ENCODE measurements around the gene DOCK8.

The DOCK8 gene

GRCh38 chr9:426264-426663 is 211.6 kb downstream of the DOCK8 start:
- Mint-ChIP-seq H3K4me1 (no peaks in the 10 kb centered on the region), H3K4me3 (no peak overlapping the region), H3K9me3 (no peaks in the 10 kb centered on the region), H3K27ac (no peak overlapping the region), H3K36me3 (ENCODE audit: low read depth) (no peaks in the 10 kb centered on the region), H3K27me3 (ENCODE audit: low read depth, poor library complexity) (peaks cover 3% of the 10 kb centered on the region)
- DNase-seq, result no peak
- TF ChIP-seq, protein P1, sequence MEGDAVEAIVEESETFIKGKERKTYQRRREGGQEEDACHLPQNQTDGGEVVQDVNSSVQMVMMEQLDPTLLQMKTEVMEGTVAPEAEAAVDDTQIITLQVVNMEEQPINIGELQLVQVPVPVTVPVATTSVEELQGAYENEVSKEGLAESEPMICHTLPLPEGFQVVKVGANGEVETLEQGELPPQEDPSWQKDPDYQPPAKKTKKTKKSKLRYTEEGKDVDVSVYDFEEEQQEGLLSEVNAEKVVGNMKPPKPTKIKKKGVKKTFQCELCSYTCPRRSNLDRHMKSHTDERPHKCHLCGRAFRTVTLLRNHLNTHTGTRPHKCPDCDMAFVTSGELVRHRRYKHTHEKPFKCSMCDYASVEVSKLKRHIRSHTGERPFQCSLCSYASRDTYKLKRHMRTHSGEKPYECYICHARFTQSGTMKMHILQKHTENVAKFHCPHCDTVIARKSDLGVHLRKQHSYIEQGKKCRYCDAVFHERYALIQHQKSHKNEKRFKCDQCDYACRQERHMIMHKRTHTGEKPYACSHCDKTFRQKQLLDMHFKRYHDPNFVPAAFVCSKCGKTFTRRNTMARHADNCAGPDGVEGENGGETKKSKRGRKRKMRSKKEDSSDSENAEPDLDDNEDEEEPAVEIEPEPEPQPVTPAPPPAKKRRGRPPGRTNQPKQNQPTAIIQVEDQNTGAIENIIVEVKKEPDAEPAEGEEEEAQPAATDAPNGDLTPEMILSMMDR (IDR thresholded peaks at IDR 0.05), result no peak

DNA sequence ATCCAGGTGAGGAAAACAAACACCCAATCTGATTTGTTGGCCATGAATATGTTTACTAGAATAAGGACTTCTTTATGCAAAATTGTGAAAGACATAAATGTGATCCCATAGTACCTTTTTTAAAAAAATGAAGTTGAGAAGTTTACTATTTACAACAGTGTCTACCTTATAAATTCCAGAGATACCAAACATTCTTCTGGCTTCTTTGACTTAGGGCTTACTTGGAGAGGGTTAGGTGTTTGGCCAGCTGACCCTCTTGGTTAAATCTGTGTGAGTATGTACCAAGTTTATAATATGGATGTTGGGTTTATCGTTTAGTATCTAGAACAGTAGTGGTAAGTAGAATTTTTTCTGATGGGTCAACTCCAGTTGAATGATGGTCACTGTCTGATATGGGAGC is 212.3 kb downstream of the DOCK8 start:
- TF ChIP-seq, protein P1 (IDR thresholded peaks at IDR 0.05), result no peak
- no peaks in the 10 kb centered on the region for H3K9me3 Mint-ChIP-seq
- no peak for DNase-seq
- H3K4me3 Mint-ChIP-seq, result no peak overlapping the region
- no peak overlapping the region for H3K27ac Mint-ChIP-seq
- H3K36me3 Mint-ChIP-seq (ENCODE audit: low read depth), result no peaks in the 10 kb centered on the region
- peaks cover 3% of the 10 kb centered on the region for H3K27me3 Mint-ChIP-seq (ENCODE audit: low read depth, poor library complexity)
- no peaks in the 10 kb centered on the region for H3K4me1 Mint-ChIP-seq

- no peak for DNase-seq
- H3K27me3 Mint-ChIP-seq (ENCODE audit: low read depth, poor library complexity), result peaks cover 3% of the 10 kb centered on the region
- H3K4me1 Mint-ChIP-seq, result peaks cover 6% of the 10 kb centered on the region
- no peaks in the 10 kb centered on the region for H3K9me3 Mint-ChIP-seq
- no peak overlapping the region for H3K27ac Mint-ChIP-seq
- H3K36me3 Mint-ChIP-seq (ENCODE audit: low read depth), result no peaks in the 10 kb centered on the region
- no peak overlapping the region for H3K4me3 Mint-ChIP-seq
- TF ChIP-seq, protein P1 (IDR thresholded peaks at IDR 0.05), result no peak
These were observed 217.0 kb downstream of the DOCK8 start for GRCh38 chr9:431701-432100.

GRCh38 chr9:436482-436881 is 221.8 kb downstream of the DOCK8 start:
- Mint-ChIP-seq H3K9me3 (no peaks in the 10 kb centered on the region), H3K36me3 (ENCODE audit: low read depth) (no peaks in the 10 kb centered on the region), H3K4me3 (no peak overlapping the region), H3K27ac (no peak overlapping the region), H3K4me1 (peaks cover 33% of the 10 kb centered on the region), H3K27me3 (ENCODE audit: low read depth, poor library complexity) (peaks cover 4% of the 10 kb centered on the region)
- no peak for DNase-seq
- TF ChIP-seq, protein P1 (IDR thresholded peaks at IDR 0.05), result no peak

DNA sequence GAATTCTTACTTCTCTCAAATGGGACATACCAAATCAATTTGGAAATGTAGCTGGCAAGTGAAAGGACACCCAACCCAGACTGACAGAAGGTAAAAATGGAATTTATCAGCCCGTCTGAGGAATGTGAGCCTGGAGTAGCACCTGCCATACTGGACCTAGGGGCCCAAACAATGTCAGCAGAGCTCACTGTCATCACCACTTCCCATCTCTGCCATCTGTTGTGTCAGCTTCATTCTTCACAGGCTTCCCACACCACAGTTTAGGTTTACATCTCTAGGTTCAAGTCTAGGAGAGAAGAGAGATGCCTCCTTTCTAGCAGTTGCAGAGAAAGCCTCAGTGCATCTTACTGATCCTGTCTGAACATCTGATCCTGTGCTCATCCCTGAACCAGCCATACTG is 222.4 kb downstream of the DOCK8 start:
- no peaks in the 10 kb centered on the region for H3K9me3 Mint-ChIP-seq
- H3K4me1 Mint-ChIP-seq, result peaks cover 39% of the 10 kb centered on the region
- DNase-seq, result no peak
- H3K27ac Mint-ChIP-seq, result no peak overlapping the region
- peaks cover 4% of the 10 kb centered on the region for H3K27me3 Mint-ChIP-seq (ENCODE audit: low read depth, poor library complexity)
- TF ChIP-seq, protein P1 (IDR thresholded peaks at IDR 0.05), result no peak
- H3K4me3 Mint-ChIP-seq, result no peak overlapping the region
- no peaks in the 10 kb centered on the region for H3K36me3 Mint-ChIP-seq (ENCODE audit: low read depth)

DNA sequence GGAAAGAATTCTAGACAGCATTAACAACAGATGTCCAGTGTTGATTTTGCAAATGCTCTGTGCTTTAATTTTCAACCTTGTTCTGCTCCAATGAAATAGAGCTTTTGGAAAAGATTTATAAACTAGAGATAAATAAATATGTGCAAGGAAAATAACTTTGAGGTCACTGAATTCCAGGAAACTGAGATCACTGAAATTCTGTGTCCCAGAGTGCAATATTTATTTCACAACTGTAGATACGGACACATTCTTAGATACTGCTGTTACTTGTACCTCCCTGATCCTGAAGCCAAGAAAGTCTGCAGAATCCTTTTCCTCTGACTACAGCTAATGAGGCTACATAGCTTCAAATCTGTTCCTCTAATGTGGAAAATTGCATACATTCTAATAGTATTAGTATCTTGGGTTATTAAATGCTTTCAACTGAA is 222.9 kb downstream of the DOCK8 start:
- no peak overlapping the region for H3K27ac Mint-ChIP-seq
- H3K4me1 Mint-ChIP-seq, result peaks cover 40% of the 10 kb centered on the region
- H3K4me3 Mint-ChIP-seq, result no peak overlapping the region
- H3K9me3 Mint-ChIP-seq, result no peaks in the 10 kb centered on the region
- no peak for DNase-seq
- no peaks in the 10 kb centered on the region for H3K36me3 Mint-ChIP-seq (ENCODE audit: low read depth)
- TF ChIP-seq, protein P1 (IDR thresholded peaks at IDR 0.05), result no peak
- peaks cover 4% of the 10 kb centered on the region for H3K27me3 Mint-ChIP-seq (ENCODE audit: low read depth, poor library complexity)

Measured in nephron progenitor cell (in vitro differentiated cells).